SK-N-SH treated with all-trans-retinoic acid at 6 μM for 48 hours (cell line): Measurements from ENCODE around the gene FIGN.

Source experiments
- TOX ChIP-seq: fragments of 250-450 bp; sonication (Bioruptor Pico); IDR thresholded peaks from 2 replicates; pipeline ENCODE4 v1.8.0; 2021; ENCODE audit warnings: mild to moderate bottlenecking, moderate library complexity, borderline replicate concordance
- TF ChIP-seq, protein P1 (sequence below): fragments of 250-450 bp; sonication (Bioruptor Pico); IDR thresholded peaks from 2 replicates; pipeline ENCODE4 v1.5.1; 2020; ENCODE audit warnings: low read depth, mild to moderate bottlenecking, moderate library complexity

DNA sequence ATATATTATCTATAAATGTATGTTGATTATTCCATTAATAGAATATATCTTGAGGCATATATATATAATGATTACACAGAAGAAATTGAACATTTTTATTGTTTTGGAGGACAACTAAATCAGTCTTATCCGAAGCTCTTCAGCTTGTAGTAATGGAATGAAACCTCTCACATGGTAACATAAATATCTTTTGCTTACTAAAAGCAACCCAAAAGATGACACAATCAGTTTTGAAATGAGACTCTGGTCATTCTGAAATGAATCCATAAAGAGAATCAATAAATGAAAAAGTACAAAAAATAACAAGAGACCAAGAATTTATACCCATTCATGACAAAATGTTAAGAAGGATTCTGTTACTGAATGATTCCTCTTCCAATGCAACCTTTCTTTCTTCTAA, 110.2 kb downstream of the FIGN start:
- TF ChIP-seq TOX: no peak
- TF ChIP-seq, protein P1, sequence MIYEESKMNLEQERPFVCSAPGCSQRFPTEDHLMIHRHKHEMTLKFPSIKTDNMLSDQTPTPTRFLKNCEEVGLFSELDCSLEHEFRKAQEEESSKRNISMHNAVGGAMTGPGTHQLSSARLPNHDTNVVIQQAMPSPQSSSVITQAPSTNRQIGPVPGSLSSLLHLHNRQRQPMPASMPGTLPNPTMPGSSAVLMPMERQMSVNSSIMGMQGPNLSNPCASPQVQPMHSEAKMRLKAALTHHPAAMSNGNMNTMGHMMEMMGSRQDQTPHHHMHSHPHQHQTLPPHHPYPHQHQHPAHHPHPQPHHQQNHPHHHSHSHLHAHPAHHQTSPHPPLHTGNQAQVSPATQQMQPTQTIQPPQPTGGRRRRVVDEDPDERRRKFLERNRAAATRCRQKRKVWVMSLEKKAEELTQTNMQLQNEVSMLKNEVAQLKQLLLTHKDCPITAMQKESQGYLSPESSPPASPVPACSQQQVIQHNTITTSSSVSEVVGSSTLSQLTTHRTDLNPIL (CRISPR knock-in tag): no peak
